SK-N-SH treated with all-trans-retinoic acid at 6 μM for 48 hours (cell line): ENCODE measurements around the gene DNAJC15.

Source experiments
- ATAC-seq: fragments of 200-7000 bp; cut with Tn5 transposase; 3 replicates; pipeline ENCODE4 v1.9.1; 2020; ENCODE audit warnings: mild to moderate bottlenecking, moderate library complexity
- ARNTL ChIP-seq: fragments of 450-650 bp; formaldehyde crosslinking; IDR thresholded peaks from 2 replicates; pipeline ENCODE4 v1.5.0; 2020; ENCODE audit warnings: low read depth, mild to moderate bottlenecking, moderate library complexity, borderline replicate concordance
- BACH2 ChIP-seq: fragments of 250-450 bp; sonication (Bioruptor Pico); IDR thresholded peaks from 2 replicates; pipeline ENCODE4 v1.9.0; 2021; ENCODE audit warnings: mild to moderate bottlenecking, borderline replicate concordance
- CSRNP3 ChIP-seq: fragments of 250-450 bp; sonication (Bioruptor Pico); IDR thresholded peaks from 2 replicates; pipeline ENCODE4 v1.5.1; 2021; ENCODE audit warnings: mild to moderate bottlenecking, moderate library complexity
- ESRRG ChIP-seq: fragments of 250-450 bp; sonication (Bioruptor Pico); IDR thresholded peaks from 2 replicates; pipeline ENCODE4 v1.6.1; 2021; ENCODE audit warnings: mild to moderate bottlenecking
- GLIS3 ChIP-seq: fragments of 250-450 bp; sonication (Bioruptor Pico); IDR thresholded peaks from 2 replicates; pipeline ENCODE4 v1.5.0; 2020; ENCODE audit warnings: mild to moderate bottlenecking, moderate library complexity
- ISL1 ChIP-seq: fragments of 250-450 bp; sonication (Bioruptor Pico); IDR thresholded peaks from 2 replicates; pipeline ENCODE4 v2.1.2; 2022; ENCODE audit warnings: mild to moderate bottlenecking, moderate library complexity
- OSR1 ChIP-seq: fragments of 250-450 bp; sonication (Bioruptor Pico); IDR thresholded peaks from 2 replicates; pipeline ENCODE4 v1.8.0; 2022; ENCODE audit warnings: moderate library complexity, mild to moderate bottlenecking, inconsistent platforms
- PPARA ChIP-seq: fragments of 250-450 bp; sonication (Bioruptor Pico); IDR thresholded peaks from 2 replicates; pipeline ENCODE4 v1.5.0; 2020; ENCODE audit warnings: mild to moderate bottlenecking, borderline replicate concordance
- RARB ChIP-seq: fragments of 250-450 bp; sonication (Bioruptor Pico); IDR thresholded peaks from 2 replicates; pipeline ENCODE4 v1.8.0; 2021; ENCODE audit warnings: mild to moderate bottlenecking, moderate library complexity
- SNAI2 ChIP-seq: fragments of 250-450 bp; sonication (Bioruptor Pico); IDR thresholded peaks from 2 replicates; pipeline ENCODE4 v1.5.0; 2020; ENCODE audit warnings: mild to moderate bottlenecking, moderate library complexity
- TCF4 ChIP-seq: fragments of 250-450 bp; sonication (Bioruptor Pico); IDR thresholded peaks from 2 replicates; pipeline ENCODE4 v1.8.0; 2021; ENCODE audit warnings: mild to moderate bottlenecking, moderate library complexity, borderline replicate concordance
- TOX ChIP-seq: fragments of 250-450 bp; sonication (Bioruptor Pico); IDR thresholded peaks from 2 replicates; pipeline ENCODE4 v1.8.0; 2021; ENCODE audit warnings: mild to moderate bottlenecking, moderate library complexity, borderline replicate concordance
- TSHZ2 ChIP-seq: fragments of 250-450 bp; sonication (Bioruptor Pico); IDR thresholded peaks from 2 replicates; pipeline ENCODE4 v1.5.0; 2020; ENCODE audit warnings: mild to moderate bottlenecking, moderate library complexity
- ZC3H10 ChIP-seq: fragments of 250-450 bp; sonication (Bioruptor Pico); IDR thresholded peaks from 2 replicates; pipeline ENCODE4 v1.5.1; 2021; ENCODE audit warnings: mild to moderate bottlenecking, moderate library complexity
- ZFP30 ChIP-seq: fragments of 450-650 bp; formaldehyde crosslinking; IDR thresholded peaks from 2 replicates; pipeline ENCODE4 v1.5.0; 2022; ENCODE audit warnings: mild to moderate bottlenecking, moderate library complexity
- ZNF565 ChIP-seq: fragments of 450-650 bp; formaldehyde crosslinking; conservative IDR thresholded peaks from 2 replicates; pipeline ENCODE4 v1.5.0; 2020; ENCODE audit warnings: low read depth, mild to moderate bottlenecking, moderate library complexity
- ZNF70 ChIP-seq: fragments of 450-650 bp; formaldehyde crosslinking; IDR thresholded peaks from 2 replicates; pipeline ENCODE4 v1.5.0; 2020; ENCODE audit warnings: mild to moderate bottlenecking, moderate library complexity
- ZNF8 ChIP-seq: fragments of 450-650 bp; formaldehyde crosslinking; IDR thresholded peaks from 2 replicates; pipeline ENCODE4 v1.5.0; 2020; ENCODE audit warnings: mild to moderate bottlenecking, moderate library complexity
- TF ChIP-seq, protein P1 (sequence below): fragments of 250-450 bp; sonication (Bioruptor Pico); IDR thresholded peaks from 2 replicates; pipeline ENCODE4 v1.5.1; 2020; ENCODE audit warnings: low read depth, mild to moderate bottlenecking, moderate library complexity
- TF ChIP-seq, protein P2 (sequence below): fragments of 250-450 bp; sonication (Bioruptor Pico); IDR thresholded peaks from 2 replicates; pipeline ENCODE4 v1.8.0; 2021; ENCODE audit warnings: low read depth, mild to moderate bottlenecking, moderate library complexity, borderline replicate concordance
- TF ChIP-seq, protein P3 (sequence below): fragments of 250-450 bp; sonication (Bioruptor Pico); IDR thresholded peaks from 2 replicates; pipeline ENCODE4 v1.8.0; 2020; ENCODE audit warnings: mild to moderate bottlenecking, moderate library complexity, borderline replicate concordance

The DNAJC15 gene

DNA sequence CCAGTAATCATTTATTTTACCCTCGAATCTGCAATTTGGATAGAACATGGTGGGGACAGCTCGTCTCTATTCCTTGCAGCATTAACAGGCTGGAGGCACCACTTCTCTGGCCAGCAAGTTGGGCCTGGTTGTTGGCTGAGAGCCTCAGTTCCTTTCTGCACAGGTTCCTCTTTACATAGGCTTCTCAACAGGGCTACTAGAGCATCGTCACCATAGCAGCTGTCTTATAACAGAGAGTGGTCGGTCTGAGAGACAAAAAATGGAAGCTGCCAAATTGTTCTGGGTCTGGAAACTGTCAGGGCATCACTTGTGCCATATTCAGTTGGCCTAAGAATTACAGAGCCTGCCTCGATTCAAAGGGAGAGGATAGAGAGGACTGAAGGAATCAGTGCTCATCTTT, 86.7 kb downstream of the DNAJC15 start:
- ATAC-seq: peak; percentile 47; the same call in 2 of the 3 replicates
- TF ChIP-seq PPARA (CRISPR knock-in tag): no peak
- TF ChIP-seq CSRNP3 (CRISPR knock-in tag): no peak
- TF ChIP-seq, protein P1, sequence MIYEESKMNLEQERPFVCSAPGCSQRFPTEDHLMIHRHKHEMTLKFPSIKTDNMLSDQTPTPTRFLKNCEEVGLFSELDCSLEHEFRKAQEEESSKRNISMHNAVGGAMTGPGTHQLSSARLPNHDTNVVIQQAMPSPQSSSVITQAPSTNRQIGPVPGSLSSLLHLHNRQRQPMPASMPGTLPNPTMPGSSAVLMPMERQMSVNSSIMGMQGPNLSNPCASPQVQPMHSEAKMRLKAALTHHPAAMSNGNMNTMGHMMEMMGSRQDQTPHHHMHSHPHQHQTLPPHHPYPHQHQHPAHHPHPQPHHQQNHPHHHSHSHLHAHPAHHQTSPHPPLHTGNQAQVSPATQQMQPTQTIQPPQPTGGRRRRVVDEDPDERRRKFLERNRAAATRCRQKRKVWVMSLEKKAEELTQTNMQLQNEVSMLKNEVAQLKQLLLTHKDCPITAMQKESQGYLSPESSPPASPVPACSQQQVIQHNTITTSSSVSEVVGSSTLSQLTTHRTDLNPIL: no peak
- no peak for TF ChIP-seq OSR1 (CRISPR knock-in tag)
- TF ChIP-seq, protein P2, sequence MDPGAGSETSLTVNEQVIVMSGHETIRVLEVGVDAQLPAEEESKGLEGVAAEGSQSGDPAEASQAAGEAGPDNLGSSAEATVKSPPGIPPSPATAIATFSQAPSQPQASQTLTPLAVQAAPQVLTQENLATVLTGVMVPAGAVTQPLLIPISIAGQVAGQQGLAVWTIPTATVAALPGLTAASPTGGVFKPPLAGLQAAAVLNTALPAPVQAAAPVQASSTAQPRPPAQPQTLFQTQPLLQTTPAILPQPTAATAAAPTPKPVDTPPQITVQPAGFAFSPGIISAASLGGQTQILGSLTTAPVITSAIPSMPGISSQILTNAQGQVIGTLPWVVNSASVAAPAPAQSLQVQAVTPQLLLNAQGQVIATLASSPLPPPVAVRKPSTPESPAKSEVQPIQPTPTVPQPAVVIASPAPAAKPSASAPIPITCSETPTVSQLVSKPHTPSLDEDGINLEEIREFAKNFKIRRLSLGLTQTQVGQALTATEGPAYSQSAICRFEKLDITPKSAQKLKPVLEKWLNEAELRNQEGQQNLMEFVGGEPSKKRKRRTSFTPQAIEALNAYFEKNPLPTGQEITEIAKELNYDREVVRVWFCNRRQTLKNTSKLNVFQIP (CRISPR knock-in tag): no peak
- TF ChIP-seq ZNF70: no peak
- no peak for TF ChIP-seq ZNF8 (CRISPR knock-in tag)
- no peak for TF ChIP-seq ZC3H10 (CRISPR knock-in tag)
- TF ChIP-seq, all 23 proteins: peak for 0

DNA sequence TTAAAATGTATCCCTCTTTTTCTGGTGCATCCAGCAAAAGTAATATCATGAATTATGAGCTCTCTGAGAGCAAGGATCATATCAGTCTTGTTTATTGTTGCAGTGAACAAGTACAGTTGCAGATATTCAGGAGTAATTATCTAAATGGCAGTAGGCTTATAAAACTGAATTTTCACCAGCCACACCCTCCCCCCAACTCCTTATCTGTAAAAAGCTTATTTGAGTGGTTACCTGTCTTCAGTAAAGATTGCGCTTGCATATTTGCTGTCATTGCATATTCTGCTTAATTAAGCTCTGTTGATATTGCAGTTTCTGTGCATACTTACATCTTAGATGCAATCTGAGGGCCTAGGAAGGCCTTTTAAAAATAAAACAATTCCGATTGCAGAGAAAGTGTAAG, 87.3 kb downstream of the DNAJC15 start:
- no peak for TF ChIP-seq ARNTL (CRISPR knock-in tag)
- TF ChIP-seq TCF4: no peak
- TF ChIP-seq ZNF565 (CRISPR knock-in tag): no peak
- TF ChIP-seq ZNF8 (CRISPR knock-in tag): no peak
- TF ChIP-seq ZNF70: no peak
- TF ChIP-seq PPARA (CRISPR knock-in tag): no peak
- TF ChIP-seq TOX: no peak
- TF ChIP-seq ZC3H10 (CRISPR knock-in tag): no peak
- TF ChIP-seq SNAI2 (CRISPR knock-in tag): no peak
- TF ChIP-seq, protein P1: no peak
- TF ChIP-seq, protein P2 (CRISPR knock-in tag): no peak
- TF ChIP-seq BACH2 (CRISPR knock-in tag): no peak
- TF ChIP-seq ZFP30 (CRISPR knock-in tag): no peak
- no peak for TF ChIP-seq GLIS3 (CRISPR knock-in tag)
- TF ChIP-seq TSHZ2 (CRISPR knock-in tag): no peak
- no peak for TF ChIP-seq OSR1 (CRISPR knock-in tag)
- ATAC-seq: no peak

GRCh38 chr13:43111559-43112400, 88.4 kb downstream of the DNAJC15 start:
- TF ChIP-seq RARB (CRISPR knock-in tag) (no peak), BACH2 (CRISPR knock-in tag) (no peak), TCF4 (no peak), ESRRG (CRISPR knock-in tag) (no peak), ISL1 (no peak), CSRNP3 (CRISPR knock-in tag) (no peak), ZNF8 (CRISPR knock-in tag) (no peak), ZFP30 (CRISPR knock-in tag) (no peak)
- TF ChIP-seq, protein P3, sequence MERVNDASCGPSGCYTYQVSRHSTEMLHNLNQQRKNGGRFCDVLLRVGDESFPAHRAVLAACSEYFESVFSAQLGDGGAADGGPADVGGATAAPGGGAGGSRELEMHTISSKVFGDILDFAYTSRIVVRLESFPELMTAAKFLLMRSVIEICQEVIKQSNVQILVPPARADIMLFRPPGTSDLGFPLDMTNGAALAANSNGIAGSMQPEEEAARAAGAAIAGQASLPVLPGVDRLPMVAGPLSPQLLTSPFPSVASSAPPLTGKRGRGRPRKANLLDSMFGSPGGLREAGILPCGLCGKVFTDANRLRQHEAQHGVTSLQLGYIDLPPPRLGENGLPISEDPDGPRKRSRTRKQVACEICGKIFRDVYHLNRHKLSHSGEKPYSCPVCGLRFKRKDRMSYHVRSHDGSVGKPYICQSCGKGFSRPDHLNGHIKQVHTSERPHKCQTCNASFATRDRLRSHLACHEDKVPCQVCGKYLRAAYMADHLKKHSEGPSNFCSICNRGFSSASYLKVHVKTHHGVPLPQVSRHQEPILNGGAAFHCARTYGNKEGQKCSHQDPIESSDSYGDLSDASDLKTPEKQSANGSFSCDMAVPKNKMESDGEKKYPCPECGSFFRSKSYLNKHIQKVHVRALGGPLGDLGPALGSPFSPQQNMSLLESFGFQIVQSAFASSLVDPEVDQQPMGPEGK (CRISPR knock-in tag): no peak
- ATAC-seq: no peak
